HG03460 (cell line): ENCODE measurements around the gene HECTD4.
A peak's percentile ranks its signal among the peaks of the same experiment; 100 is the strongest.
"Not testable (repeated sequence)": the region's sequence is repeated elsewhere in the genome, so short reads cannot be mapped to it uniquely, and the experiment has no call there.

ENCODE experiments used
- ATAC-seq: cut with Tn5 transposase; IDR thresholded peaks from one replicate; pipeline ENCODE4 v1.9.1; 2021; ENCODE audit not compliant: unreplicated experiment

The HECTD4 gene

DNA sequence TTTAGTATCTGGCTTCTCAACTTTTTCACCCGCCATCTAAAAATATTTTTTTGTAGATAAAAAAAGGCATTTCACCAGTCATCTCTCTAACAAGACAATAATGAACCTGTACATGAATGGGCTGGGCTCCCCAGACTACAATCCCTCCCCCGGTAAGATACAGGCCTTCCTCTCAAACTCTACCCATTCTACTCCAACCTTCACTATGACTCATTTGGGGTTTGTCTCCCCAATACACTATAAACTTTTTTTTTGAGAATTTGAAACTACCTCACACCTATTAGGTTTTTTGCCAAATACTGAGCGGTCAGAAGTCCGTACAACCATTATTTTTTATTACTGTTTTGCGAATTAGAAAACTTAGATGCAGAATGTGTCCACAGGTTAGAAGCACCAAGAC, 26.4 kb upstream of the HECTD4 start:
- ATAC-seq = no peak

DNA sequence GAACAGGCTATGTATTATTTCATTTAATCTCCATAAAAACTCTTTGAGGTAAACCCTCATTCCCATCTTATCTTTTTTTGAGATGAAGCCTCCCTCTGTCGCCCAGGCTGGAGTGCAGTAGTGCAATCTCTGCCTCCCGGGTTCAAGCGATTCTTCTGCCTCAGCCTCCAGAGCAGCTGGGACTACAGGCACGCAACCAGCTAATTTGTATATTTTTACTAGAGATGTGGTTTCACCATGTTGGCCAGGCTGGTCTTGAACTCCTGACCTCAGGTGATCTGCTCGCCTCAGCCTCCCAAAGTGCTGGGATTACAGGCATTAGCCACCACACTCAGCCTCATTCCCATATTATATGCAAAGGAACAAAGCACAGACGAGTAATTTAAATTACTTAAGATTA, 25.5 kb upstream of the HECTD4 start:
- not testable (repeated sequence) for ATAC-seq

DNA sequence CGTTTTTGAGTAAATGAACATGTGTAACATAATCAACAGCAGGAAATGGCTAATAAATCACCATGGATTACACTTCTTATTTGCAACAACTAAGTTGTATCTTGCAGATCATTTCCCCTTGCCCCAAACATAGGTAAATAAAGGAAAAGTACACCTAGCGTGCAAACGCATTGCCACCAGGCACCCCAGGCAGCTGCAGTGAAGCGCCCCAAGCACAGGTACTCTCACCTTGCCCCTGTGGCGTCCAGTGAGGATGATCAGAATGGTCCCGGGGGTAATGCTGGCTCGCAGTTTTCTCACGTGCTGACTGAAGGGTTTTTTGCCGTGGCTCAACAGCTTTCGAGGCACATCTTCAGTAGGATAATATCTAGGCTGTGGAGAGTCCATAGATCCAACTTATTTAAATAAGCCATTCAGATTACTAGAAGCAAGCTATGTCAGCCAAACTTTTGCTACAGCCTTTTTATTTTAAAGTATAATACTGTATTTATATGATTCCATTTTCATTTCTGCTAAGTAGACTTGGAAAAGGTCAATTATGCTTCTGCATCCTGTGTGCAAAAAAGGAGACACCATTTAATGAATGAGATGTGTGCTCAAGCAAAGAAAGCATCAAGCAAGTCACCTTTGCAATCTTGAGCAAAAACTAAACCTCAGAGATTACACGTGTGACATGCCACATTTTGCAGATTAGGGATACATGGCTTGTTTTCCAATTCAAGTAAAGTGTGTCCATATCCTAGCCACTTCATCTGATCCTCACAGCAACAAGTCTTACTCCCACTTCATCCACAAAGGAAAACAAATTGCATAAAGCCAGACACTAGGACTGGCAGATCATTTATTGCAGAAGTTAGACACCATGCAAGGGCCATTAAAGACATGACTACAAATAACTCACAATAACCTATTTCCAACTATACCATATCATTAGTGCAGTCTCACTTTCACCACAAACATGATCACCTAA, 24.6 kb upstream of the HECTD4 start:
- no peak for ATAC-seq

GRCh38 chr12:112401903-112402498, 19.8 kb upstream of the HECTD4 start:
- no peak for ATAC-seq

DNA sequence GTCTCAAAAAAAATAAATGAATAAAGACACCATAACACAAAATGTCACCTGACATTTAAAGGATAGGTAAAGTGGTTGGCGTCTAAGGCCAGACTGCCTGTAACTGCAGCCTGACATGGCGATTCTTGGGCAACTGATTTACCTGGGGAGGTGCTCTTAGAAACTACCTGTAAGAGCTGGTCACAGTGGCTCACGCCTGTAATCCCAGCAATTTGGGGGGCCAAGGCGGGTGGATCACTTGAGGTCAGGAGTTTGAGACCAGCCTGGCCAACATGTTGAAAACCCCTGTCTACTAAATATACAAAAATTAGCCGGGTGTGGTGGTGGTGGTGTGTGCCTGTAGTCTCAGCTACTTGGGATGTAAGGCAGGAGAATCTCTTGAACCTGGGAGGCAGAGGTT, 18.8 kb upstream of the HECTD4 start:
- no peak for ATAC-seq

DNA sequence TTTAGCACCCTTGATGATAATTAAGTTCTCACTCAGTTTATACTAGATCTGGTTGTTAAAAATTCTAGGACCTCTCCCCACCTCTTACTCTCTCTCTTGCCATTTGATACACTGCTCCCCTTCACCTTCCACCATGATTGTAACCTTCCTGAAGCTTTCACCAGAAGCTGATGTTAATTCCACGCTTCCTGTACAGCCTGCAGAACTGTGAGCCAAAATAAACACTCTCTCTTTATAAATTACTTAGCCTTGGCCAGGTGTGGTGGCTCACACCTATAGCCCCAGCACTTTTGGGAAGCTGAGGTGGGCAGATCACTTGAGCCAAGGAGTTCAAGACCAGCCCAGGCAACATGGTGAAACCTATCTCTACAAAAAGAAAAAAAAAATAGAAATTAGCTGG, 11.1 kb upstream of the HECTD4 start:
- ATAC-seq = no peak

- ATAC-seq = not testable (repeated sequence)
Observed at GRCh38 chr12:112389922-112390654, 7.9 kb upstream of the HECTD4 start.

DNA sequence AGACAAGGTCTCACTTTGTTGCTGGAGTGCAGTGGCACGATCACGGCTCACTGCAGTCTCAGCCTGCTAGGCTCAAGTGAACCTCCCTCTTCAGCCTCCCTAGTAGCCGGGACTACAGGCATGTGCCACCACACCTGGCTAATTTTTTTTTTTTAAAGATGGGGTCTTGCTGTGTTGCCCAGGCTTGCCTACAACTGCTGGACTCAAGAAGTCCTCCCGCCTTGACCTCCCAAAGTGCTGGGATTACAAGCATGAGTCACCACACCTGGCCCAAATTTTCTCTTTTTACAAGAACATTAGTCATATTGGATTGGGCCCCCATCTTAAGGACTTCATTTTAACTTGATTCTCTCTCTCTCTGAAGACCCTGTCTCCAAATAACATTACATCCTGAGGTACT, 7.0 kb upstream of the HECTD4 start:
- ATAC-seq = no peak

GRCh38 chr12:112386726-112387125, 4.5 kb upstream of the HECTD4 start:
- no peak for ATAC-seq

- no peak for ATAC-seq
Observed at GRCh38 chr12:112382866-112383265, 635 bp upstream of the HECTD4 start.

DNA sequence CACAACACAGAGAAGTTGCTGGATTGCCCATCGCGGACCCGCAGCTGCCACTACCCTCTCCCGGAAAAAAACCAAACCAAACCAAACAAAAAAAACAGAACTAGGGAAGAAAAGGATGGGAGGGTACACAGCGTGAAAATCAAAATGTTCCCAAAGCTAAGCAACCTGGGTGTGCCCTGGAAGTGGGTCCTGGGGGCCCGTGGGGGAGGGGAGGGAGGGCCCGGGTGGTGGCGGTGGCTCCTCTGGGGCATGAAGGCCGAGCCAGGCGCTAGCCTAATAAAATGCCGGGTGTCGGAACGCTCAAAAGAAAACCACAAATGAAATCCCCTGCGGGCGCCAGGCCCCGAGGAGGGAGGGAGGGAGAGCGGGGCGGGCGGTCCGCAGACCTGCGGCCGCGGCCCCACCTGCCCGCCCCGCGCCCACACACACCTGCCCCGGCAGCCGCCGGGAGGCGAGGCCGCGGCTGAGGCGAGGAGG, 787 bp downstream of the HECTD4 start:
- peak; percentile 37 for ATAC-seq

- ATAC-seq = no peak
Observed at GRCh38 chr12:112380663-112381405, 1.4 kb downstream of the HECTD4 start.

DNA sequence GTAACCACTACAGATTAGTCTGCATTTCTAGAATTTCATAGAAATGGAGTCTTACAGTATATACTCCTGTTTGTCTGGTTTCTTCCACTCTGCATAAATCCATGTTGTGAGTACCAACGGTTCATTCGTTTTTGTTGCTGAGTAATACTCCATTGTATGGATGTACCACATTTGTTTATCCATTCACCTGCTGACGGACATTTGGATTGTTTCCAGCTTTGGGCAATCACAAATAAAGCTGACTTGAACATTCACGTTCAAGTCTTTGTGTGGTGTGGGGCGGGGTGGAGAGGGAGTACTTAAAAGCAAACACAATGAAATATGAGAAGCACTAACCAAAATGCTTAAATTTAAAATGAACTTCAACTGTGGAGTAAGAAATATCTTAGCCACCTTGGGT, 7.1 kb downstream of the HECTD4 start:
- ATAC-seq = no peak

DNA sequence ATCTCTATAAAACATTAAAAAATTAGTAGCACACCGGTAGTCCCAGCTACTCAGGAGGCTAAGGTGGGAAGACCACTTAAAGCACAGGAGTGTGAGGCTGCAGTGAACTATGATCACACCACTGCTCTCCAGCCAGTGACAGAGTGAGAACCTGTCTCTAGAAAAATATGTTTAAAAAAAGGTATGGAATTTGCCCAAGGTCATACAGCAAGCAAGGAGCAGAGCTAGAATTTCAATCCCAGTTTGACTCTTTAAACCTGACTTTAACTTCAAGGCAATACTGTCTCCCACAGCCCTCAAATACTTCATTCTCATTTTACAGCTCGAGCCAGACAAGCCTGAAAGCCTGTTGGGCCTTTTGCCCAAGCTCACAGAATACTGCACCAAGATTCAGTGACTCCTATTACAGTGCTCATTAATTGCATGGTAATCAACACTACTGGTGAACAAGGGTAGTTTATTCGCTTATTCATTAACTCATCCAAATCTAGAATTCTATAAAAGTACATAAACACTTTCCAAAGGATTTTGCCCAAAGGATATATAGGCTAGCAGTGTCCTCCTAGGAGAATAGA, 8.0 kb downstream of the HECTD4 start:
- ATAC-seq = no peak

- ATAC-seq = no peak
Observed at GRCh38 chr12:112370868-112371510, 11.2 kb downstream of the HECTD4 start.

- no peak for ATAC-seq
Observed at GRCh38 chr12:112370199-112370598, 12.0 kb downstream of the HECTD4 start.

- ATAC-seq = no peak
Observed at GRCh38 chr12:112368856-112369255, 13.4 kb downstream of the HECTD4 start.

GRCh38 chr12:112367965-112368364, 14.3 kb downstream of the HECTD4 start:
- ATAC-seq = no peak

- no peak for ATAC-seq
Observed at GRCh38 chr12:112362310-112362709, 19.9 kb downstream of the HECTD4 start.

DNA sequence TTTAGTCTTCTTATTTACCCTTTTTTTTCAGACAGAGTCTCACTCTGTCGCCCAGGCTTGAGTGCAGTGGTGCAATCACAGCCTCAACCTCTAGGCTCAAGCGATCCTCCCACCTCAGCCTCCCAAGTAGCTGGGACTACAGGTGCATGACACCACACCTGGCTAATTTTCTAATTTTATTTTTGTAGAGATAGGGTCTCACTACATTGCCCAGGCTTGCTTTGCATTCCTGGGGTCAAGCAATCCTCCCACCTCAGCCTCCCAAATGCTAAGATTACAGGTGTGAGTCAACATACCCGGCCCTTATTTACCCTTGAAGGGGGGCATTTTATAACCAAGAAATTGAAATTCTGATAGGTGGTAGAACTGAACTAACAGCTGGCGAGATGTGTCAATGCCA, 21.0 kb downstream of the HECTD4 start:
- ATAC-seq = no peak
